BJ (cell line): ENCODE results near the gene NES. TPM values are rescaled to one million over a fixed set of nuclear protein-coding genes. Genes with fewer than 3 reads are reported as not detected.

Source experiments
- CTCF ChIA-PET: fragments of 350-600 bp; formaldehyde crosslinking; extraction: SDS; loops from one replicate; lab custom pipeline; 2021; ENCODE audit warnings: antibody characterized with exemption, inconsistent platforms; lab: Yijun Ruan, JAX
- POLR2A ChIA-PET: fragments of 300-600 bp; sonication (Branson Sonifier 250); formaldehyde crosslinking; extraction: SDS; loops from one replicate; lab custom pipeline; 2021; ENCODE audit warnings: antibody characterized with exemption; lab: Charles Lee
- DNase-seq: peaks from one replicate; pipeline ENCODE4 v3.0.0-alpha.2; 2011; ENCODE audit warnings: low read depth
- H3K27me3 ChIP-seq: 2 replicates; pipeline ENCODE4 v1.6.0; 2011; ENCODE audit warnings: low read length; ENCODE audit not compliant: control insufficient read depth, insufficient read depth
- H3K36me3 ChIP-seq: 2 replicates; pipeline ENCODE4 v1.5.1; 2011; ENCODE audit warnings: low read length; ENCODE audit not compliant: control insufficient read depth, insufficient read depth
- H3K4me3 ChIP-seq: 2 replicates; pipeline ENCODE4 v1.5.1; 2011; ENCODE audit warnings: low read depth, mild to moderate bottlenecking, control low read depth, low read length
- CTCF ChIP-seq: IDR thresholded peaks from 2 replicates; pipeline ENCODE4 v1.5.1; 2011; ENCODE audit warnings: low read depth, mild to moderate bottlenecking, control low read depth, inconsistent platforms, low read length, moderate library complexity; ENCODE audit not compliant: insufficient read depth
- polyA plus RNA-seq: library from polyadenylated mRNA; depleted of rRNA; stranded (reverse); fragments of >200 nt; gene quantifications from 2 replicates; pipeline ENCODE4 v1.2.3, GENCODE V29; 2011

NES gene
- polyA plus RNA-seq, 1 experiment: 17.5 TPM

- Histone ChIP-seq H3K4me3 (no peak overlapping the region), H3K27me3 (peaks cover 22% of the 10 kb centered on the region), H3K36me3 (no peaks in the 10 kb centered on the region)
- ChIA-PET CTCF (interaction anchor here (0.6 to 18.8 kb wide), 18 partner anchors 9 to 273 kb away, joined by 3 to 548 read pairs (median 4); partner anchors contain the start of genes BCAN, HAPLN2 and NES), POLR2A (no interaction called here)
- no peak for TF ChIP-seq CTCF
- DNase-seq: no peak
These were observed 19.4 kb downstream of the NES start for GRCh38 chr1:156657741-156658319.

- POLR2A ChIA-PET: interaction anchor here (0.6 kb wide), 1 partner anchor 53 kb away, joined by 4 read pairs; no protein-coding TSS in a partner anchor
- no peak for DNase-seq
- H3K27me3 ChIP-seq: peaks cover 22% of the 10 kb centered on the region
- H3K36me3 ChIP-seq: no peaks in the 10 kb centered on the region
- CTCF ChIA-PET: interaction anchor here (0.6 to 18.8 kb wide), 18 partner anchors 8 to 272 kb away, joined by 3 to 548 read pairs (median 4); partner anchors contain the start of genes BCAN, HAPLN2 and NES
- H3K4me3 ChIP-seq: peak overlapping the region; percentile 17
- peak; percentile 99 for TF ChIP-seq CTCF
These were observed 20.1 kb downstream of the NES start for GRCh38 chr1:156656806-156657740.

GRCh38 chr1:156655904-156656516 lies 21.2 kb downstream of the NES start:
- Histone ChIP-seq H3K4me3 (no peak overlapping the region), H3K27me3 (peaks cover 24% of the 10 kb centered on the region), H3K36me3 (no peaks in the 10 kb centered on the region)
- ChIA-PET CTCF (interaction anchor here (0.6 to 18.8 kb wide), 10 partner anchors 8 to 270 kb away, joined by 3 to 548 read pairs (median 6); partner anchors contain the start of genes HAPLN2 and NES), POLR2A (no interaction called here)
- TF ChIP-seq CTCF: no peak
- DNase-seq: no peak

GRCh38 chr1:156655151-156655903 lies 21.9 kb downstream of the NES start:
- CTCF ChIA-PET: interaction anchor here (1.0 to 18.8 kb wide), 6 partner anchors 10 to 270 kb away, joined by 4 to 548 read pairs (median 6); partner anchors contain the start of genes HAPLN2 and NES
- POLR2A ChIA-PET: no interaction called here
- Histone ChIP-seq H3K4me3 (no peak overlapping the region), H3K27me3 (peaks cover 24% of the 10 kb centered on the region), H3K36me3 (no peaks in the 10 kb centered on the region)
- no peak for DNase-seq
- TF ChIP-seq CTCF: no peak
